GM18505 (cell line): Measurements from ENCODE around the gene VAV3.
A peak's percentile ranks its signal among the peaks of the same experiment; 100 is the strongest.

Experiments used
- ATAC-seq: cut with Tn5 transposase; IDR thresholded peaks from one replicate; pipeline ENCODE4 v1.9.1; 2021; ENCODE audit not compliant: unreplicated experiment
- POLR2A ChIP-seq: IDR thresholded peaks from 4 replicates; pipeline ENCODE4 v1.6.1; 2011; ENCODE audit warnings: borderline replicate concordance; ENCODE audit not compliant: insufficient read depth, insufficient read length; ENCODE audit errors: extremely low read depth

The VAV3 gene

GRCh38 chr1:107835151-107835670, 129.8 kb downstream of the VAV3 start:
- ATAC-seq: no peak
- no peak for TF ChIP-seq POLR2A

GRCh38 chr1:107833061-107833460, 131.9 kb downstream of the VAV3 start:
- TF ChIP-seq POLR2A: no peak
- no peak for ATAC-seq

- TF ChIP-seq POLR2A: no peak
- ATAC-seq: no peak
Observed at GRCh38 chr1:107831921-107832320, 133.1 kb downstream of the VAV3 start.

- no peak for TF ChIP-seq POLR2A
- no peak for ATAC-seq
Observed at GRCh38 chr1:107830526-107830925, 134.5 kb downstream of the VAV3 start.

GRCh38 chr1:107830075-107830474, 134.9 kb downstream of the VAV3 start:
- ATAC-seq: no peak
- no peak for TF ChIP-seq POLR2A

- no peak for TF ChIP-seq POLR2A
- peak; percentile 53 for ATAC-seq
Observed at GRCh38 chr1:107829036-107829770, 135.8 kb downstream of the VAV3 start.

- no peak for TF ChIP-seq POLR2A
- ATAC-seq: no peak
Observed at GRCh38 chr1:107824946-107825345, 140.0 kb downstream of the VAV3 start.

- no peak for ATAC-seq
- TF ChIP-seq POLR2A: no peak
Observed at GRCh38 chr1:107821340-107821739, 143.6 kb downstream of the VAV3 start.

GRCh38 chr1:107820801-107821200, 144.2 kb downstream of the VAV3 start:
- no peak for ATAC-seq
- no peak for TF ChIP-seq POLR2A

GRCh38 chr1:107817935-107818334, 147.0 kb downstream of the VAV3 start:
- TF ChIP-seq POLR2A: no peak
- no peak for ATAC-seq

- no peak for TF ChIP-seq POLR2A
Observed at GRCh38 chr1:107817206-107817605, 147.8 kb downstream of the VAV3 start.

GRCh38 chr1:107810291-107810951, 154.6 kb downstream of the VAV3 start:
- ATAC-seq: no peak
- no peak for TF ChIP-seq POLR2A

More at GRCh38 chr1:107817206-107817605, 147.8 kb downstream of the VAV3 start:
- no peak for ATAC-seq

GRCh38 chr1:107807855-107808254, 157.1 kb downstream of the VAV3 start:
- no peak for TF ChIP-seq POLR2A
- ATAC-seq: no peak

GRCh38 chr1:107807405-107807804, 157.6 kb downstream of the VAV3 start:
- no peak for TF ChIP-seq POLR2A

More at GRCh38 chr1:107807405-107807804, 157.6 kb downstream of the VAV3 start:
- no peak for ATAC-seq
